HepG2 (cell line): ENCODE results near the gene KCNF1.

ENCODE experiments used
- ARHGAP35 ChIP-seq: sonication (generic); formaldehyde crosslinking; IDR thresholded peaks from 2 replicates; pipeline ENCODE4 v1.9.0; 2022; ENCODE audit warnings: mild to moderate bottlenecking, inconsistent platforms, moderate library complexity, missing genetic modification reagents, borderline replicate concordance
- IRF2 ChIP-seq: IDR thresholded peaks from 2 replicates; pipeline ENCODE4 v1.6.1; 2018; ENCODE audit warnings: missing genetic modification reagents, missing compliant biosample characterization
- PHF8 ChIP-seq: sonication (generic); formaldehyde crosslinking; IDR thresholded peaks from 2 replicates; pipeline ENCODE4 v1.5.0; 2020; ENCODE audit warnings: missing genetic modification reagents
- POLR2A ChIP-seq, 2 experiments: IDR thresholded peaks; 2 replicates each; pipeline ENCODE4 v1.6.1; 2011; ENCODE audit warnings: low read depth in 2 of 2, low read length in 2 of 2, mild to moderate bottlenecking in 1 of 2, moderate library complexity in 1 of 2; ENCODE audit not compliant: insufficient read depth in 1 of 2
- SMC3 ChIP-seq: IDR thresholded peaks from 2 replicates; pipeline ENCODE4 v1.6.1; 2011; ENCODE audit warnings: low read length, improper control_type of control experiment
- SRF ChIP-seq: IDR thresholded peaks from 2 replicates; pipeline ENCODE4 v1.6.1; 2011; ENCODE audit warnings: mild to moderate bottlenecking, low read depth, low read length, moderate library complexity
- TCF7 ChIP-seq: sonication (generic); IDR thresholded peaks from 2 replicates; pipeline ENCODE4 v1.6.1; 2016; ENCODE audit warnings: antibody characterized with exemption, low read depth
- ZBTB49 ChIP-seq: sonication (generic); formaldehyde crosslinking; IDR thresholded peaks from 2 replicates; pipeline ENCODE4 v1.4.0; 2020; ENCODE audit warnings: missing genetic modification reagents, borderline replicate concordance
- ZNF274 ChIP-seq: sonication (generic); formaldehyde crosslinking; IDR thresholded peaks from 2 replicates; pipeline ENCODE4 v1.5.1; 2020; ENCODE audit warnings: mild to moderate bottlenecking, missing genetic modification reagents

GRCh38 chr2:10864861-10865636, 46.7 kb upstream of the KCNF1 start:
- TF ChIP-seq ZNF274 (CRISPR knock-in tag), result no peak
- TF ChIP-seq TCF7, result no peak
- TF ChIP-seq PHF8, result no peak
- TF ChIP-seq ARHGAP35, result no peak
- no peak for TF ChIP-seq POLR2A (IDR thresholded peaks at IDR 0.05; ENCODE audit: insufficient read depth in 1 of 2, low read depth in 2 of 2, low read length in 2 of 2)
- TF ChIP-seq SMC3, result no peak
- TF ChIP-seq SRF, result no peak
- TF ChIP-seq ZBTB49 (CRISPR knock-in tag), result no peak
- no peak for TF ChIP-seq IRF2 (CRISPR knock-in tag)
